Calu3 (cell line): ENCODE data around the gene RMP24.

Experiments used
- BruUV-seq: library from RNA; stranded (reverse); fragments of 400-500 nt; replicated peaks from 2 replicates; lab custom pipeline; 2021; lab: Mats Ljungman, UMichigan
- CTCF ChIA-PET: fragments of 300-600 bp; sonication (Branson Sonifier 250); formaldehyde crosslinking; loops from one replicate; lab custom pipeline; 2022; ENCODE audit warnings: antibody characterized with exemption; lab: Charles Lee
- DNase-seq: peaks from one replicate; pipeline ENCODE4 v3.0.0; 2022
- H3K27ac Mint-ChIP-seq: one replicate; pipeline ENCODE4 v1.8.0; 2022; ENCODE audit warnings: mixed read lengths; ENCODE audit not compliant: unreplicated experiment
- H3K27me3 Mint-ChIP-seq: one replicate; pipeline ENCODE4 v1.8.0; 2022; ENCODE audit warnings: mixed read lengths; ENCODE audit not compliant: unreplicated experiment
- H3K36me3 Mint-ChIP-seq: one replicate; pipeline ENCODE4 v1.8.0; 2022; ENCODE audit warnings: mild to moderate bottlenecking, moderate library complexity, mixed read lengths; ENCODE audit not compliant: insufficient read depth, unreplicated experiment
- H3K4me1 Mint-ChIP-seq: one replicate; pipeline ENCODE4 v1.8.0; 2022; ENCODE audit warnings: mild to moderate bottlenecking, low read depth, mixed read lengths; ENCODE audit not compliant: unreplicated experiment
- H3K4me3 Mint-ChIP-seq: one replicate; pipeline ENCODE4 v1.8.0; 2022; ENCODE audit warnings: mild to moderate bottlenecking, low read depth, moderate library complexity, mixed read lengths; ENCODE audit not compliant: unreplicated experiment
- H3K9me3 Mint-ChIP-seq: one replicate; pipeline ENCODE4 v1.8.0; 2022; ENCODE audit warnings: low read depth, mixed read lengths; ENCODE audit not compliant: unreplicated experiment
- CTCF ChIP-seq: fragments of 200-600 bp; IDR thresholded peaks from one replicate; pipeline ENCODE4 v1.8.0; 2022; ENCODE audit warnings: antibody characterized with exemption; ENCODE audit not compliant: unreplicated experiment
- intact Hi-C: fragments of 100-400 bp; cut with micrococcal nuclease; formaldehyde crosslinking; loops from one replicate; pipeline ENCODE4 v1.10.0; 2022; ENCODE audit not compliant: unreplicated experiment

Gene RMP24

GRCh38 chr18:35971661-35972196 lies 750 bp upstream of the RMP24 start:
- no peaks in the 10 kb centered on the region for H3K9me3 Mint-ChIP-seq
- BruUV-seq, result TSS peak; percentile 74
- CTCF ChIA-PET, result interaction anchor here (0.7 to 1.0 kb wide), 5 partner anchors 33 to 743 kb away, joined by 3 to 4 read pairs (median 3); no protein-coding TSS in a partner anchor
- intact Hi-C loops, result no loop called here
- H3K27me3 Mint-ChIP-seq, result no peaks in the 10 kb centered on the region
- H3K36me3 Mint-ChIP-seq, result peaks cover 30% of the 10 kb centered on the region
- TF ChIP-seq CTCF, result no peak
- DNase-seq, result no peak
- H3K4me1 Mint-ChIP-seq, result peaks cover 12% of the 10 kb centered on the region
- H3K4me3 Mint-ChIP-seq, result peak overlapping the region; percentile 87
- H3K27ac Mint-ChIP-seq, result peak overlapping the region; percentile 81

GRCh38 chr18:35973650-35974049 lies 1.2 kb downstream of the RMP24 start:
- peaks cover 41% of the 10 kb centered on the region for H3K36me3 Mint-ChIP-seq
- H3K9me3 Mint-ChIP-seq, result no peaks in the 10 kb centered on the region
- intact Hi-C loops, result no loop called here
- H3K27me3 Mint-ChIP-seq, result no peaks in the 10 kb centered on the region
- CTCF ChIA-PET, result no interaction called here
- BruUV-seq, result no TSS peak
- H3K4me1 Mint-ChIP-seq, result peaks cover 12% of the 10 kb centered on the region
- H3K27ac Mint-ChIP-seq, result peak overlapping the region; percentile 17
- DNase-seq, result no peak
- no peak for TF ChIP-seq CTCF
- peak overlapping the region; percentile 87 for H3K4me3 Mint-ChIP-seq

GRCh38 chr18:35974181-35974580 lies 1.7 kb downstream of the RMP24 start:
- Mint-ChIP-seq H3K27ac (peak overlapping the region; percentile 17), H3K4me3 (peak overlapping the region; percentile 87), H3K36me3 (peaks cover 44% of the 10 kb centered on the region), H3K27me3 (no peaks in the 10 kb centered on the region), H3K9me3 (no peaks in the 10 kb centered on the region), H3K4me1 (peaks cover 12% of the 10 kb centered on the region)
- DNase-seq, result no peak
- CTCF ChIA-PET, result no interaction called here
- intact Hi-C loops, result no loop called here
- no peak for TF ChIP-seq CTCF
- BruUV-seq, result no TSS peak

- no peak for DNase-seq
- H3K27me3 Mint-ChIP-seq, result no peaks in the 10 kb centered on the region
- H3K27ac Mint-ChIP-seq, result no peak overlapping the region
- H3K9me3 Mint-ChIP-seq, result no peaks in the 10 kb centered on the region
- H3K4me3 Mint-ChIP-seq, result no peak overlapping the region
- intact Hi-C loops, result no loop called here
- H3K36me3 Mint-ChIP-seq, result peaks cover 39% of the 10 kb centered on the region
- BruUV-seq, result no TSS peak
- no peak for TF ChIP-seq CTCF
- H3K4me1 Mint-ChIP-seq, result peaks cover 4% of the 10 kb centered on the region
- CTCF ChIA-PET, result no interaction called here
These were observed 6.6 kb downstream of the RMP24 start for GRCh38 chr18:35979112-35979511.
